GM06990 (cell line): ENCODE data around the gene DESI1.
"Not testable (repeated sequence)": the region's sequence is repeated elsewhere in the genome, so short reads cannot be mapped to it uniquely, and the experiment has no call there.

Experiments used
- DNase-seq: peaks from one replicate; pipeline ENCODE4 v3.0.0-alpha.2; 2011; ENCODE audit not compliant: insufficient read length; ENCODE audit errors: extremely low read depth
- H3K27me3 ChIP-seq: replicated peaks from 2 replicates; pipeline ENCODE4 v1.6.0; 2011; ENCODE audit warnings: low read length; ENCODE audit not compliant: control insufficient read depth, insufficient read depth
- H3K36me3 ChIP-seq: 2 replicates; pipeline ENCODE4 v1.5.1; 2011; ENCODE audit warnings: low read length; ENCODE audit not compliant: control insufficient read depth, insufficient read depth
- H3K4me3 ChIP-seq: replicated peaks from 2 replicates; pipeline ENCODE4 v1.5.1; 2011; ENCODE audit warnings: low read depth, mild to moderate bottlenecking, control low read depth, low read length
- CTCF ChIP-seq: IDR thresholded peaks from 2 replicates; pipeline ENCODE4 v1.5.1; 2011; ENCODE audit warnings: low read length, control low read depth, mild to moderate bottlenecking, inconsistent platforms; ENCODE audit not compliant: insufficient read depth, poor library complexity, severe bottlenecking

The DESI1 gene

GRCh38 chr22:41598081-41598480 lies 22.8 kb downstream of the DESI1 start:
- Histone ChIP-seq H3K36me3 (peaks cover 19% of the 10 kb centered on the region), H3K4me3 (no peak overlapping the region), H3K27me3 (no peaks in the 10 kb centered on the region)
- TF ChIP-seq CTCF = no peak
- no peak for DNase-seq

- Histone ChIP-seq H3K4me3 (no peak overlapping the region), H3K36me3 (peaks cover 15% of the 10 kb centered on the region), H3K27me3 (no peaks in the 10 kb centered on the region)
- no peak for DNase-seq
- TF ChIP-seq CTCF = no peak
Measured at GRCh38 chr22:41597635-41597953, 23.2 kb downstream of the DESI1 start.

- no peaks in the 10 kb centered on the region for H3K27me3 ChIP-seq
- no peak overlapping the region for H3K4me3 ChIP-seq
- peak; percentile 39 for DNase-seq
Measured at GRCh38 chr22:41596776-41597634, 23.8 kb downstream of the DESI1 start.

GRCh38 chr22:41595703-41596102 lies 25.1 kb downstream of the DESI1 start:
- TF ChIP-seq CTCF = no peak
- Histone ChIP-seq H3K4me3 (no peak overlapping the region), H3K36me3 (peaks cover 6% of the 10 kb centered on the region), H3K27me3 (no peaks in the 10 kb centered on the region)
- no peak for DNase-seq

More at GRCh38 chr22:41596776-41597634, 23.8 kb downstream of the DESI1 start:
- H3K36me3 ChIP-seq = peaks cover 10% of the 10 kb centered on the region
- peak; percentile 64 for TF ChIP-seq CTCF

GRCh38 chr22:41593336-41593960 lies 27.4 kb downstream of the DESI1 start:
- not testable (repeated sequence) for H3K36me3 ChIP-seq, H3K4me3 ChIP-seq, H3K27me3 ChIP-seq, DNase-seq
